K562 (cell line): ENCODE measurements around the gene STK32C. TPM values are rescaled to one million over a fixed set of nuclear protein-coding genes. Genes with fewer than 3 reads are reported as not detected.

Source experiments
- ATAC-seq: fragments of 200-7000 bp; cut with Tn5 transposase; 3 replicates; pipeline ENCODE4 v1.9.1; 2020; ENCODE audit warnings: moderate library complexity
- BruUV-seq: library from RNA; stranded (reverse); fragments of 400-500 nt; replicated peaks from 2 replicates; lab custom pipeline; 2021; lab: Mats Ljungman, UMichigan
- CTCF ChIA-PET: fragments of 300-600 bp; formaldehyde crosslinking; extraction: SDS; loops from one replicate; lab custom pipeline; 2021; ENCODE audit warnings: low intra/inter-chr PET ratio; lab: Yijun Ruan, JAX
- POLR2A ChIA-PET: fragments of 300-600, 350-650 bp; sonication (Branson Sonifier 250); formaldehyde crosslinking; extraction: SDS; loops from one replicate; lab custom pipeline; 2021; ENCODE audit warnings: antibody characterized with exemption, inconsistent platforms; lab: Yijun Ruan, JAX
- DNase-seq, 4 experiments: peaks; one replicate each; pipeline versions ENCODE4 v3.0.0 to v3.0.0-alpha.2; 2011 to 2018; ENCODE audit warnings: low spot score in 3 of 4, mixed read lengths in 3 of 4; ENCODE audit errors: extremely low read depth in 1 of 4
- FAIRE-seq: peaks from 2 replicates; lab custom pipeline; 2011; peaks lifted over from hg19 to GRCh38; lab: Jason Lieb, UNC
- H2AFZ ChIP-seq: 2 replicates; pipeline ENCODE4 v1.6.0; 2011; ENCODE audit warnings: low read depth, low read length, control low read depth, inconsistent platforms
- H3K27ac ChIP-seq: fragments of 200-600 bp; 3 replicates; pipeline ENCODE4 v1.8.0; 2011; ENCODE audit warnings: low read depth, mild to moderate bottlenecking, control low read depth, inconsistent platforms, low read length, moderate library complexity, mixed read lengths; ENCODE audit errors: extremely low read depth
- H3K27me3 ChIP-seq, 2 experiments: fragments of 300-600 bp in 1 of 2; 2 replicates in 1 of 2; 3 replicates in 1 of 2; pipeline versions ENCODE4 v1.6.0 to v1.8.0; 2011; ENCODE audit warnings: inconsistent platforms in 2 of 2, low read length in 2 of 2, mild to moderate bottlenecking in 1 of 2, mixed read lengths in 1 of 2, moderate library complexity in 1 of 2; ENCODE audit not compliant: control insufficient read depth in 2 of 2, insufficient read depth in 2 of 2
- H3K36me3 ChIP-seq: fragments of 300-600 bp; 3 replicates; pipeline ENCODE4 v1.8.0; 2011; ENCODE audit warnings: mild to moderate bottlenecking, low read length, inconsistent platforms; ENCODE audit not compliant: control insufficient read depth, insufficient read depth
- H3K4me1 ChIP-seq, 2 experiments: fragments of 200-600 bp in 1 of 2; replicated peaks in 1 of 2; 2 replicates in 1 of 2; 3 replicates in 1 of 2; pipeline versions ENCODE4 v1.5.1 to v1.8.0; 2011; ENCODE audit warnings: inconsistent platforms in 2 of 2, low read length in 2 of 2, mild to moderate bottlenecking in 1 of 2, mixed read lengths in 1 of 2, moderate library complexity in 1 of 2; ENCODE audit not compliant: control insufficient read depth in 2 of 2, insufficient read depth in 2 of 2
- H3K4me2 ChIP-seq: 2 replicates; pipeline ENCODE4 v1.6.1; 2011; ENCODE audit warnings: low read length, control low read depth, inconsistent platforms, mixed read lengths; ENCODE audit not compliant: insufficient read depth
- H3K4me3 ChIP-seq: fragments of 200-600 bp; sonication (generic), shearing (Covaris generic); 2 replicates; pipeline ENCODE4 v1.5.1; 2016; ENCODE audit warnings: control low read depth, inconsistent platforms
- H3K79me2 ChIP-seq: fragments of 200-600 bp; 3 replicates; pipeline ENCODE4 v1.8.0; 2011; ENCODE audit warnings: low read length, inconsistent platforms; ENCODE audit not compliant: control insufficient read depth, insufficient read depth
- H3K9ac ChIP-seq, 2 experiments: 2 replicates each; pipeline versions ENCODE4 v1.6.0 to v1.6.1; 2011; ENCODE audit warnings: low read depth in 2 of 2, low read length in 2 of 2, control low read depth in 1 of 2, inconsistent platforms in 1 of 2, mild to moderate bottlenecking in 1 of 2, mixed read lengths in 1 of 2; ENCODE audit not compliant: insufficient read depth in 1 of 2
- H3K9me1 ChIP-seq: one replicate; pipeline ENCODE4 v1.6.0; 2011; ENCODE audit warnings: inconsistent platforms, mild to moderate bottlenecking, low read length, moderate library complexity; ENCODE audit not compliant: control insufficient read depth, insufficient read depth
- H3K9me3 ChIP-seq: replicated peaks from 2 replicates; pipeline ENCODE4 v1.5.1; 2011; ENCODE audit warnings: low read depth, low read length, inconsistent platforms; ENCODE audit not compliant: control insufficient read depth, insufficient read depth
- H4K20me1 ChIP-seq: replicated peaks from 2 replicates; pipeline ENCODE4 v1.6.1; 2011; ENCODE audit warnings: low read length, inconsistent platforms, mixed read lengths; ENCODE audit not compliant: control insufficient read depth, insufficient read depth
- BRD4 ChIP-seq: fragments of 200-600 bp; sonication (generic); IDR thresholded peaks from 2 replicates; pipeline ENCODE4 v1.6.1; 2017; ENCODE audit warnings: inconsistent platforms
- BRD9 ChIP-seq: fragments of 450-650 bp; IDR thresholded peaks from 2 replicates; pipeline ENCODE4 v1.6.1; 2018; ENCODE audit warnings: low read depth; ENCODE audit not compliant: partially characterized antibody
- CBFB ChIP-seq: sonication (generic); formaldehyde crosslinking; IDR thresholded peaks from 2 replicates; pipeline ENCODE4 v1.4.0; 2020; ENCODE audit warnings: mild to moderate bottlenecking, missing genetic modification reagents
- CBX1 ChIP-seq: sonication (generic); IDR thresholded peaks from 2 replicates; pipeline ENCODE4 v1.6.1; 2016; ENCODE audit warnings: antibody characterized with exemption, low read depth, mild to moderate bottlenecking
- CHAMP1 ChIP-seq: fragments of 450-650 bp; IDR thresholded peaks from 2 replicates; pipeline ENCODE4 v1.6.1; 2016; ENCODE audit warnings: mild to moderate bottlenecking
- CREB1 ChIP-seq, 2 experiments: sonication (generic) in 1 of 2; formaldehyde crosslinking in 1 of 2; IDR thresholded peaks; 2 replicates each; pipeline versions ENCODE4 v1.6.1 to v1.8.0; 2012 to 2022; ENCODE audit warnings: inconsistent platforms in 1 of 2, mild to moderate bottlenecking in 1 of 2, missing genetic modification reagents in 1 of 2, moderate library complexity in 1 of 2
- HDAC2 ChIP-seq: fragments of 450-650 bp; IDR thresholded peaks from 2 replicates; pipeline ENCODE4 v1.6.1; 2016; ENCODE audit warnings: mild to moderate bottlenecking
- HMG20A ChIP-seq: fragments of 450-650 bp; formaldehyde crosslinking; conservative IDR thresholded peaks from 2 replicates; pipeline ENCODE4 v1.4.0; 2020; ENCODE audit warnings: mild to moderate bottlenecking, mixed read lengths
- KHSRP ChIP-seq: fragments of 450-650 bp; IDR thresholded peaks from 2 replicates; pipeline ENCODE4 v1.6.1; 2017
- NFXL1 ChIP-seq: fragments of 450-650 bp; formaldehyde crosslinking; IDR thresholded peaks from 2 replicates; pipeline ENCODE4 v1.4.0; 2021; ENCODE audit warnings: mild to moderate bottlenecking
- PREB ChIP-seq: sonication (generic); formaldehyde crosslinking; IDR thresholded peaks from 2 replicates; pipeline ENCODE4 v1.8.1; 2023; ENCODE audit warnings: mild to moderate bottlenecking, missing genetic modification reagents
- RNF2 ChIP-seq: sonication (generic); IDR thresholded peaks from 2 replicates; pipeline ENCODE4 v1.6.1; 2016
- SLC30A9 ChIP-seq: fragments of 250-450 bp; sonication (Bioruptor Pico); IDR thresholded peaks from 2 replicates; pipeline ENCODE4 v1.8.0; 2022; ENCODE audit warnings: mild to moderate bottlenecking, moderate library complexity
- SMARCA5 ChIP-seq: fragments of 450-650 bp; IDR thresholded peaks from 2 replicates; pipeline ENCODE4 v1.6.1; 2016
- SNAPC5 ChIP-seq: fragments of 250-450 bp; sonication (Bioruptor Pico); IDR thresholded peaks from 2 replicates; pipeline ENCODE4 v1.8.0; 2021; ENCODE audit warnings: moderate library complexity, mild to moderate bottlenecking, inconsistent platforms
- SNRNP70 ChIP-seq: fragments of 200-400 bp; formaldehyde crosslinking; optimal IDR thresholded peaks from 2 replicates; pipeline ENCODE3; 2017; ENCODE audit warnings: low read depth, low read length
- SRSF1 ChIP-seq: fragments of 200-400 bp; formaldehyde crosslinking; IDR thresholded peaks from 2 replicates; pipeline ENCODE4 v1.6.1; 2017; ENCODE audit warnings: mild to moderate bottlenecking, low read depth, low read length, moderate library complexity
- ZBTB17 ChIP-seq: fragments of 450-650 bp; formaldehyde crosslinking; IDR thresholded peaks from 2 replicates; pipeline ENCODE4 v1.4.0; 2020; ENCODE audit warnings: mild to moderate bottlenecking
- ZNF277 ChIP-seq: fragments of 250-450 bp; sonication (Bioruptor Pico); IDR thresholded peaks from 2 replicates; pipeline ENCODE4 v1.8.0; 2022; ENCODE audit warnings: inconsistent platforms, mild to moderate bottlenecking, moderate library complexity, borderline replicate concordance
- WGBS: fragments of 100-300 bp; shearing (Covaris generic); methylation state at CpG from one replicate; pipeline ENCODE4 v1.1.6; 2016; ENCODE audit warnings: low coverage, mixed read lengths; ENCODE audit not compliant: insufficient coverage; ENCODE audit errors: missing lambda C conversion rate; 5-methylcytosine and 5-hydroxymethylcytosine counted together
- in situ Hi-C: fragments of 300-500 bp; cut with MboI; formaldehyde crosslinking; loops from 4 replicates; pipeline ENCODE4 v1.15.0; 2018; ENCODE audit warnings: inconsistent platforms, mixed read lengths
- intact Hi-C: fragments of 100-400 bp; cut with micrococcal nuclease; formaldehyde crosslinking; loops from 2 replicates; pipeline ENCODE4 v1.14.2; 2022
- polyA plus RNA-seq, 8 experiments: library from polyadenylated mRNA; depleted of rRNA in 4 of 8; stranded (reverse) in 5 of 8; unstranded in 3 of 8; fragments of >200 nt; fragmentation: Nextera tagmentation in 2 of 8; fragmentation: Illumina TruSeq in 1 of 8; extraction: Ambion mirVana in 2 of 8; extraction: Trizol in 1 of 8; gene quantifications; 2 replicates each; pipeline versions ENCODE4 v1.2.1 to v1.2.3, GENCODE V29; 2011 to 2014; ENCODE audit warnings: inconsistent platforms in 1 of 8, missing spikeins in 1 of 8
- total RNA-seq, 7 experiments: library from RNA; depleted of rRNA in 6 of 7; stranded (reverse); fragments of >200 nt in 6 of 7; fragmentation: Illumina TruSeq in 2 of 7; extraction: Trizol in 2 of 7; gene quantifications; 2 replicates each; pipeline versions ENCODE4 v1.2.1 to v1.2.3, GENCODE V29; 2011 to 2021; ENCODE audit warnings: low replicate concordance in 1 of 7

The STK32C gene
- total and polyA plus RNA-seq, 9 of the 15 experiments (the other 6 are each of a cell fraction or from before 2014, with no cell fraction given): 1.5 to 20.9 (median 6.5) TPM

GRCh38 chr10:132167041-132167674 is 140.6 kb downstream of the STK32C start:
- H3K9ac ChIP-seq: no peak overlapping the region
- TF ChIP-seq HMG20A (no peak), SMARCA5 (no peak), BRD4 (no peak), ZNF277 (CRISPR knock-in tag) (no peak), SLC30A9 (no peak), ZBTB17 (no peak), SRSF1 (no peak), NFXL1 (CRISPR knock-in tag) (no peak), KHSRP (no peak), CBFB (CRISPR knock-in tag) (no peak), SNAPC5 (CRISPR knock-in tag) (no peak), HDAC2 (no peak), SNRNP70 (no peak), CBX1 (no peak), CREB1 (IDR thresholded peaks at IDR 0.05) (no peak), CREB1 (CRISPR knock-in tag; IDR thresholded peaks at IDR 0.05) (no peak), BRD9 (no peak), RNF2 (no peak), CHAMP1 (no peak), PREB (no peak)
- H3K27me3 ChIP-seq: peaks cover 2 to 55% of the 10 kb centered on the region in 2 experiments; a peak in 4 of 5 replicates
- DNase-seq (no peak), FAIRE-seq (no peak), ATAC-seq (no peak)
- H3K4me3 ChIP-seq: no peak overlapping the region
- ChIA-PET CTCF (no interaction called here), POLR2A (interaction anchor here (0.5 to 0.6 kb wide), 2 partner anchors 438 to 765 kb away, joined by 3 read pairs; no protein-coding TSS in a partner anchor)
- H3K9me1 ChIP-seq: no peaks in the 10 kb centered on the region
- peaks cover 5% of the 10 kb centered on the region; the same call in 1 of the 2 replicates for H4K20me1 ChIP-seq
- H2AFZ ChIP-seq: no peak overlapping the region
- intact Hi-C loops: no loop called here
- no peaks in the 10 kb centered on the region for H3K9me3 ChIP-seq
- H3K4me1 ChIP-seq: peaks cover 0 to 24% of the 10 kb centered on the region in 2 experiments; a peak in 3 of 5 replicates
- no peaks in the 10 kb centered on the region for H3K36me3 ChIP-seq
- no TSS peak for BruUV-seq
- no peaks in the 10 kb centered on the region for H3K79me2 ChIP-seq
- 3% methylated on average over 19 of the region's 22 CpGs for WGBS
- in situ Hi-C loops: no loop called here
- no peak overlapping the region for H3K4me2 ChIP-seq
- no peak overlapping the region for H3K27ac ChIP-seq
